Loucy (cell line): ENCODE measurements around the gene C1RL.

Source experiments
- H2AFZ ChIP-seq: fragments of 200-600 bp; sonication (generic); 2 replicates; pipeline ENCODE4 v1.6.0; 2016; ENCODE audit warnings: antibody characterized with exemption, mild to moderate bottlenecking, low read length, moderate library complexity
- H3F3A ChIP-seq: fragments of 200-600 bp; 2 replicates; pipeline ENCODE4 v1.6.0; 2016; ENCODE audit warnings: antibody characterized with exemption, low read depth, mild to moderate bottlenecking
- H3K27me3 ChIP-seq: fragments of 200-600 bp; sonication (generic); 2 replicates; pipeline ENCODE4 v1.6.1; 2014; ENCODE audit warnings: low read length, mild to moderate bottlenecking; ENCODE audit not compliant: insufficient read depth, poor library complexity, severe bottlenecking
- H3K36me3 ChIP-seq: fragments of 200-600 bp; sonication (generic); 2 replicates; pipeline ENCODE4 v1.6.1; 2016; ENCODE audit warnings: low read length; ENCODE audit not compliant: insufficient read depth
- H3K4me1 ChIP-seq: fragments of 200-600 bp; sonication (generic); 2 replicates; pipeline ENCODE4 v1.5.1; 2014; ENCODE audit warnings: low read length, mild to moderate bottlenecking; ENCODE audit not compliant: insufficient read depth, poor library complexity, severe bottlenecking
- H3K4me2 ChIP-seq: fragments of 200-600 bp; sonication (generic); 2 replicates; pipeline ENCODE4 v1.6.0; 2014; ENCODE audit warnings: antibody characterized with exemption, low read length, low read depth, mild to moderate bottlenecking; ENCODE audit not compliant: poor library complexity, severe bottlenecking
- H3K4me3 ChIP-seq: fragments of 200-600 bp; sonication (generic); 2 replicates; pipeline ENCODE4 v1.5.1; 2014; ENCODE audit warnings: low read length, mild to moderate bottlenecking, mixed read lengths; ENCODE audit not compliant: poor library complexity, severe bottlenecking
- H3K79me2 ChIP-seq: fragments of 200-600 bp; sonication (generic); 2 replicates; pipeline ENCODE4 v1.6.1; 2014; ENCODE audit warnings: low read length; ENCODE audit not compliant: insufficient read depth
- H3K9ac ChIP-seq: fragments of 200-600 bp; sonication (generic); 2 replicates; pipeline ENCODE4 v1.6.0; 2014; ENCODE audit warnings: mild to moderate bottlenecking, low read depth, low read length, moderate library complexity; ENCODE audit not compliant: poor library complexity, severe bottlenecking
- H3K9me2 ChIP-seq: fragments of 200-600 bp; sonication (generic); replicated peaks from 2 replicates; pipeline ENCODE4 v1.6.1; 2016; ENCODE audit warnings: low read depth, low read length, mixed read lengths
- H3K9me3 ChIP-seq: fragments of 200-600 bp; sonication (generic); 2 replicates; pipeline ENCODE4 v1.6.1; 2014; ENCODE audit warnings: mild to moderate bottlenecking, antibody characterized with exemption, low read length, low read depth; ENCODE audit not compliant: insufficient read depth
- H4K20me1 ChIP-seq: fragments of 200-600 bp; sonication (generic); 2 replicates; pipeline ENCODE4 v1.6.0; 2014; ENCODE audit warnings: antibody characterized with exemption, low read length, mild to moderate bottlenecking; ENCODE audit not compliant: insufficient read depth, poor library complexity, severe bottlenecking
- EZH2phosphoT487 ChIP-seq: fragments of 200-600 bp; IDR thresholded peaks from 2 replicates; pipeline ENCODE4 v1.6.1; 2018; ENCODE audit warnings: antibody characterized with exemption, mild to moderate bottlenecking, moderate library complexity, borderline replicate concordance
- TF ChIP-seq, protein P1 (sequence below): fragments of 200-600 bp; sonication (generic); conservative IDR thresholded peaks from 2 replicates; pipeline ENCODE4 v1.5.1; 2014; ENCODE audit warnings: mild to moderate bottlenecking, antibody characterized with exemption, low read length

Gene C1RL

DNA sequence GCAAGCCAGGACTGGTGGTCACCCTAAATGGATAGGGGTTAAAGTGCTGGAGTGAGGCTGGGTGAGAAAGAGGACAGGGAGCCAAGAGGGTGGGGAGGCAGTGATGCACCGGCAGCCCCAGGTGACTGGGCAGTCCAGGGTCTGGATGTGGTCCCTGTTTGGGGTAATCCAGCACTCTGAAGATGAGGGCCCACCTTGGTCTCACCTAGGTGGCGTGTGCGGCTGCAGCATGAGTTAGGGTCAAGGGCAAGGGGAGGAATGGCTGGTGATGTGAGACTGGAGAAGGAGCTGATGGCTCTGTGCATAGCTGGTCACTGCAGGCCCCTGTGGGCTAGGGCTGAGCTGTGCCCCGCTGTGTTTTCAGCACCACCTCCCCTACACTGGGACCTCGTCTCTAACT is 1.6 kb upstream of the C1RL start:
- peak overlapping the region; percentile 82 for H3K4me2 ChIP-seq
- no peak for TF ChIP-seq EZH2phosphoT487
- TF ChIP-seq, protein P1, sequence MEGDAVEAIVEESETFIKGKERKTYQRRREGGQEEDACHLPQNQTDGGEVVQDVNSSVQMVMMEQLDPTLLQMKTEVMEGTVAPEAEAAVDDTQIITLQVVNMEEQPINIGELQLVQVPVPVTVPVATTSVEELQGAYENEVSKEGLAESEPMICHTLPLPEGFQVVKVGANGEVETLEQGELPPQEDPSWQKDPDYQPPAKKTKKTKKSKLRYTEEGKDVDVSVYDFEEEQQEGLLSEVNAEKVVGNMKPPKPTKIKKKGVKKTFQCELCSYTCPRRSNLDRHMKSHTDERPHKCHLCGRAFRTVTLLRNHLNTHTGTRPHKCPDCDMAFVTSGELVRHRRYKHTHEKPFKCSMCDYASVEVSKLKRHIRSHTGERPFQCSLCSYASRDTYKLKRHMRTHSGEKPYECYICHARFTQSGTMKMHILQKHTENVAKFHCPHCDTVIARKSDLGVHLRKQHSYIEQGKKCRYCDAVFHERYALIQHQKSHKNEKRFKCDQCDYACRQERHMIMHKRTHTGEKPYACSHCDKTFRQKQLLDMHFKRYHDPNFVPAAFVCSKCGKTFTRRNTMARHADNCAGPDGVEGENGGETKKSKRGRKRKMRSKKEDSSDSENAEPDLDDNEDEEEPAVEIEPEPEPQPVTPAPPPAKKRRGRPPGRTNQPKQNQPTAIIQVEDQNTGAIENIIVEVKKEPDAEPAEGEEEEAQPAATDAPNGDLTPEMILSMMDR = no peak
- peaks cover 29% of the 10 kb centered on the region for H3K79me2 ChIP-seq
- H3F3A ChIP-seq = peaks cover 4% of the 10 kb centered on the region; the same call in 1 of the 2 replicates
- H2AFZ ChIP-seq = no peak overlapping the region
- H3K9me3 ChIP-seq = peaks cover 6% of the 10 kb centered on the region; the same call in 1 of the 2 replicates
- H3K4me1 ChIP-seq = peaks cover 21% of the 10 kb centered on the region
- no peaks in the 10 kb centered on the region for H3K9me2 ChIP-seq
- peak overlapping the region; percentile 29 for H3K9ac ChIP-seq
- no peaks in the 10 kb centered on the region for H3K27me3 ChIP-seq
- no peaks in the 10 kb centered on the region; the same call in 1 of the 2 replicates for H3K36me3 ChIP-seq
- H4K20me1 ChIP-seq = peaks cover 11% of the 10 kb centered on the region
- no peak overlapping the region for H3K4me3 ChIP-seq

DNA sequence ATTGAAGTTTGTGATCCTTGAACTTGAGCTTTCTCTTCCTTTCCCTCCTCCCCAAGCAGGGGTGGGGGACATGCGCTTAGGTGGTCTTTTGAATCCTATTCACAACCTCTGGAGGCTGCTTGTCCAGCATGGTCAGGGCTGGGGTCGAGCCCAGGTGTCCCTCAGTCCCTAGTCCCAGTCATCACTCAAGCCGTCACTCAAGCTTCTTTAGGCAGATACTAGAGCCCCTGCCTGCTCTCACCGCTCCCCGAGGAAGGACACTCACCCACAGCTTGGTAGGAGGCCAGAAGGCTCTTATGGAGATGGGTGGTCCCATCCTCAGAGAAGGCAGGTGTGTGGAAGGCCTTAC is 532 bp upstream of the C1RL start:
- peaks cover 4% of the 10 kb centered on the region; the same call in 1 of the 2 replicates for H3F3A ChIP-seq
- peaks cover 11% of the 10 kb centered on the region for H4K20me1 ChIP-seq
- no peak overlapping the region for H2AFZ ChIP-seq
- H3K9ac ChIP-seq = peak overlapping the region; percentile 97
- H3K4me3 ChIP-seq = peak overlapping the region; percentile 93
- peaks cover 29% of the 10 kb centered on the region for H3K79me2 ChIP-seq
- peaks cover 21% of the 10 kb centered on the region for H3K4me1 ChIP-seq
- no peaks in the 10 kb centered on the region for H3K36me3 ChIP-seq
- H3K9me2 ChIP-seq = no peaks in the 10 kb centered on the region
- H3K4me2 ChIP-seq = peak overlapping the region; percentile 82
- H3K9me3 ChIP-seq = peaks cover 6% of the 10 kb centered on the region; the same call in 1 of the 2 replicates
- H3K27me3 ChIP-seq = no peaks in the 10 kb centered on the region
- no peak for TF ChIP-seq EZH2phosphoT487
- TF ChIP-seq, protein P1 = no peak

DNA sequence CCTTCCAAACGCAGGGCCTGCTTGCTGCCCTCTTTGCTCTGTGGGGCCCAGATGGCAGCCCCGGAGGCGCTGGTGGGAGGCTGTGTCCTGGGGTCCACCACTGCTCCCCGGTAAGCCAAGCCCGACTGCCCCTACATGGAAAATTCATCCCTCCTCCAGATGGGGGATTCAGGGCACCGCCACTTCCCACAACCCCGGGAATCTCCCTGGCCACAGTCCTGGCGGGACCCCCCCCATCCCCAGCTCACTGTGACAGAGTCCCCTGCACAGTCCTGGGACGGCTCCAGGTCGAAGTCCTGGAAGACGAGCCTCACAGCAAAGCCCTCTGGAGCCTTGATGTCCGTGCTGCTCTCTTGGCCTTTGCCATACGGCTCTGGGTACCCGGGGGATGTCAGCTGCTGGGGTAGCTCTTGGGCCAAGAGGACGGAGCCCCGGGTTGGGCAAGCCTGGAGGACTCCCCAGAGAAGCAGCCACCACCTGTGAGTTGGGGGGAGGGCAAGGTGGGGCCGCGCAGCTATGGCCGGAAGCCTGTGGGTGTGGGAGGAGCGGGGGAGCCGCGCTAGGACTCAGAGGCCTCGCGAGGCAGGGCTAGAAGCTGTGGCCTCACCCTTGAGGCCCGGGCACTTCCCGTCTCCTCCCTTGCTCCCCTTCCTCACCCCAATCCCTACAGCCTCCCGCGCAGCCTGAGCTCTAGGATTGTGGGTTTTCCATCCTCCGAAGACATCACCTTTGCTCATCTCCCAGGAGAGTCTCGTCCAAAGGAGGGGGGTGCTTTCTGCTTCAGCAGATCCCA is 815 bp downstream of the C1RL start:
- H3K36me3 ChIP-seq = no peaks in the 10 kb centered on the region
- peak overlapping the region; percentile 82 for H3K4me2 ChIP-seq
- TF ChIP-seq EZH2phosphoT487 = no peak
- TF ChIP-seq, protein P1 = no peak
- H3K9ac ChIP-seq = peak overlapping the region; percentile 97
- peaks cover 23% of the 10 kb centered on the region for H3K4me1 ChIP-seq
- H3K27me3 ChIP-seq = no peaks in the 10 kb centered on the region
- H3F3A ChIP-seq = peaks cover 4% of the 10 kb centered on the region; the same call in 1 of the 2 replicates
- H2AFZ ChIP-seq = peak overlapping the region; percentile 74
- H3K4me3 ChIP-seq = peak overlapping the region; percentile 93
- peaks cover 8% of the 10 kb centered on the region for H4K20me1 ChIP-seq
- H3K79me2 ChIP-seq = peaks cover 29% of the 10 kb centered on the region
- H3K9me2 ChIP-seq = no peaks in the 10 kb centered on the region
- H3K9me3 ChIP-seq = peaks cover 6% of the 10 kb centered on the region; the same call in 1 of the 2 replicates
